Measurements from ENCODE around the gene MCM9.

Gene MCM9

GRCh38 chr6:118931436-118931835 is 3.5 kb downstream of the MCM9 start:
- no peak for DNase-seq

GRCh38 chr6:118930680-118931079 is 4.3 kb downstream of the MCM9 start:
- DNase-seq: no peak

- no peak for DNase-seq
Measured at GRCh38 chr6:118923035-118923434, 11.9 kb downstream of the MCM9 start.

GRCh38 chr6:118921084-118921483 is 13.9 kb downstream of the MCM9 start:
- no peak for DNase-seq

GRCh38 chr6:118918329-118918725 is 16.6 kb downstream of the MCM9 start:
- no peak for DNase-seq

GRCh38 chr6:118917546-118918328 is 17.2 kb downstream of the MCM9 start:
- no peak for DNase-seq

DNA sequence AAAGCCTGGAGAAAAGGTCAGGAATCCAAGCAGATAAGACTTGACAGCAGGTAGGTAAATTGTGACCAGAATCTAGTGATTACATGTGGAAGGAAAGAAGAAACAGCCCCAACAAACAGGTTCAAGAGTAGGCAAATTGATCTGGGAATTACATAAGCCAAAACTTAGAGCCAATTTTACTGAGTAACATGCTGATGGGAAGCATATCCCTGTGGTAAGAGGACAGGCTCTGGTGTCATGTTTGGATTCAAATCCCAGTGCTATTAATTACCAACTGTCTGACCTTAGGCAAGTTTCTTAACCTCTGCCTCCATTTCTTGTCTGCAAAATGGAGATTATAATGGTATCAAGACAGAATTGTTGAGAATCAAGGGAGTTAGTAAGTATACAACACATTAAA is 20.4 kb downstream of the MCM9 start:
- DNase-seq: no peak

DNA sequence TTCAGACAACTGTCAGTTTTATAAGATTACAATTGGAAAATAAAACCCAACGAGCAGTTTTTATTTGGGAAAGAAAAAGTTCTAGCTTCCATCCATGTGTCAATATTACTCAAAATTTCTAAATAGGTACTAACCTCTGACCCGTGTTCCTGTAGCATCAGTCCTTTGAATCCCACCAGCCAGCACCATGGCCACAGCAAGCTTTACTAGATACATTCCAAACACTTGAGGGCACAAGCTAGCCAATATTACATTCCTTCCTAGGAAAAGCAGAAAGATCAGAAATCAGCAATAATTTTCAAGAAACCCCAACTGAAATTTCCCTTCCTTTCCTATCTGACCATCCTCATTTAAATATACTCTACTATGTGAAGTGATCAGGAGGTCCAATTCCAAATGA is 21.8 kb downstream of the MCM9 start:
- no peak for DNase-seq

DNA sequence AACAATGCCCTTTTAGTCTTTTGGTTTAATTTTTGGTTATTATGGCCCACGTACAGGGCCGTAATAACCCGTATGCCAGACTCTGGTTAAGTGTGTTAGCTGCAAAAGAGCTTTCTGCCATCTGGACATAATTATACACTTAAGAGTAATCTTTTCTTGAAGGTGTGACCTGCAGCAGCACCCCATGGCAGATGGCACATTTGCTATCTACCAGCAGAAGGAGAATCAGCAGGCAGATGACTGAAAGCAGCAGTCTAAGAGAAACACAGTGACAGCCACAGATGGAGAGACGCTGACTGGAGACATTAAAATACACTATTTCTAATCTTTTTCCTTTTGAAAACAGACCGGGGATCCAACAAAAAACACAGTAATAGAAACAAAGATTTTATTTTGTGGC is 22.3 kb downstream of the MCM9 start:
- DNase-seq: no peak

GRCh38 chr6:118908441-118908840 is 26.5 kb downstream of the MCM9 start:
- DNase-seq: no peak

- no peak for DNase-seq
Measured at GRCh38 chr6:118905851-118906250, 29.1 kb downstream of the MCM9 start.

DNA sequence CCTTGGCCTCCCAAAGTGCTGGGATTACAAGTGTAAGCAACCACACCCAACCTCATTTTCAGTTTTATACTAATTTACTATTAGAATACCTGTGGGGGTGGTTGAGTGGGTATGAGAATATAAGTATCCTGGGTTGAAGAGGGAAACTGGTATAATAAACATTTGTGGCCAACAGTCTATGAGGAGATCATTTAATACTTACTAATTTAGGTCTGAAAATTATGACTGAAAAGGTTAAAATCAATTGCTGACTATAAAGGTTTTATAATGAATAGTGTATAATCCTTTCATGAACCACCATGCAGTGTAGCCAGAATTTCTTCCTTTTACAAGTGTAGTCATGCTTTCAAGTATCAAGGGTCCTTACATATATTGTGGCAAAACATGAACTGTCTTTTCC is 29.9 kb downstream of the MCM9 start:
- DNase-seq: no peak

DNA sequence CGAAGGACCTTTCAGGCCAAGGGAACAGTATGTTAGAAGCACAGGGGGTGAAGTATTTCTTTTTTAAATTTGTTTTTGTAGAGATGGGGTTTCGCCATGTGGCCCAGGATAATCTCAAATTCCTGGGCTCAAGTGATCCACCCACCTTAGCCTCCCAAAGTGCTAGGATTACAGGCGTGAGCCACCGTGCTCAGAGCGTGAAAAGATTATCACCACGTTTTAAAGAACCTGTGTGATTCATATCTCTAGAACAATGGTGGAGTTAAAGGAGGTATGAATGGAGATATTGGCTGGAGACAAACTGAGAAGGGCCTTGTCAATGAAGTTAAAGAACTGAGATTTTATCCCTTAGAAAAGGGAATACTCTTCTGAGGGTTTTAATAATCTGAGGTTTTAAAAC is 31.3 kb downstream of the MCM9 start:
- DNase-seq: no peak

DNA sequence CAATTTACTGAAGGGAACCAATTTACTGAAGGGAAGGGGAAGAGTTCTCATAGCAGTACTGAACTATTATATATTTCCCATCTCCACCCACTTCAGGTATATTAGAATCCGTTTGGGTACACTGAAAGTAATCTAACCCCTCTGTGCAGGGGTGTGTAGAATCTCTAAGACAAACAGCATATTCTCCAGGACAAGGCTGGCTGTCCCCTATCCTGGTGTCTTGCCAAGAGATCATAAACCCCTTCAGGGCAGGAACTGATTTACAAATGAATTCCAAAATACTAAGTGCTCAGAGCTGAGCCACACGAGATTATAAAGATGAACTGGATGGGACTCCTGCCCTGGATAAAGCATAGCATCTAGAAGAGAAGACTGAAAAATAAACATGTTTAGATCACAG is 31.8 kb downstream of the MCM9 start:
- no peak for DNase-seq

DNA sequence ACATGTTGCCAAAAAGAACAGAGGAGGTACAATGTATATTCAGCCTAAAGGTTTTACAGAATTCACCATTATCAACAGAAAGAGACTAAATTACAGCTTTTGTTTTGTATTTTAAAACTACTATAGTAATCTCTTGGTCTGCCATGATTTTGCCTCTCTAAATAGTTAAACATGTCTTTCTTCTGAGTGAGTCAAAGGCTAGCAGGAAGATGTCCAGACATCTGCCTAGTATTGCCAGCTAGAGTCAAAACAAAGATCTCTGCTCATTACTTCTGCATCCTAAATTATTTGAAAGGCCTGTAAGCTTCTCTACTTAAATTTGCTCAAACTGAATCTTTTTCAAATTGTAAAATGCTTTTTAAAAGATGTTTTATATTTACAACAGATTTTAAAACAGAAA is 32.2 kb downstream of the MCM9 start:
- no peak for DNase-seq

DNA sequence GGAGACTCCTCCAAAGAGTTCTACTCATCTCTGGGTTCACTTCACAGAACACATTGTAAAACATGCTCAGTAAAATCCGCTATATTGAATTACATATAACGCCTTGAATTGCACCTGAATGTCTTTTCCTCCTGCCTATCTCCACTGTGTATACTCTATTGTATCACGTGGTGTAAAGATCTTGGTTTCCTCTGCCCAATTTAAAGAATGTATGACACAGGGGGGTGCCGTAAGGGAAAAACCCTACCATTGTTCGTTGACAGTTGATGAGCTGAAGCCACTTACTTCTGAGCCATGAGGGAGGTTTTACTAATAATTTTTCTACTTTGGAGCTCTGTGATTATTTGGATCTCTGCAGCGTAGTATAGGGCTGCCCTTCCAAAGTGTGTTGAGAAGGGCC is 35.0 kb downstream of the MCM9 start:
- DNase-seq: no peak

DNA sequence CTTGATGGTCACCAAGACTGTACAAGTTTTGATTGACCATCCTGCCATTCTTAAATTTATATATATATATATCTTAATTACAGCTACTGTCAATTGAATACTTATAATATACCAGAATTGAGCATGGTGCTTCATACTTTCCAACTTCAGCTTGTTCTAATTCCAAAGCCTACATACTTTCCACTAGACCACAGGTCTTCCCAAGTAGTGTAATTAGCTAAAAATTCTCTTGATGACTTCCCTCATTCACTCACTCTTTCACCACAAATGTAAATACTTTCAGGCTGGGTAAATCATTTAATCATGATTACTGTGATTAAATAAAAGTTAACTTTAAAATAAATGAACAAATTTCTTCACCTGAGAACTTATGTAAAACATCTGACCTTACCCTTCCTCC is 37.6 kb downstream of the MCM9 start:
- no peak for DNase-seq

- DNase-seq: no peak
Measured at GRCh38 chr6:118896339-118897136, 38.4 kb downstream of the MCM9 start.

- DNase-seq: no peak
Measured at GRCh38 chr6:118895859-118896258, 39.1 kb downstream of the MCM9 start.

DNA sequence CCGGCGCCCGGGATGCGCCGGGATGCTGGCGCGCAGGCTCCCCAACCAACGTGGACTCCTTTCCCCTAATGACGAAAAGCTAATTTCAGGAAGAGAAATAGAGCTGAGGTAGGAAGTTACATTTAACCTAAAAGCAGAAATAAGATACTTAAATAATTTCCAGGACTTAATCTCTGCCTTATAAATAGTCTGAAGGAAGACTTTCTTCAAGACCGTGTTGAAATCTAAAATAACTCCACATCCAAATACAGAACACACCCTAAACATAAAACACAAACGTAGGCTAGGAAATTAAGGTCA is 39.7 kb downstream of the MCM9 start:
- no peak for DNase-seq

GRCh38 chr6:118894425-118895260 is 40.3 kb downstream of the MCM9 start:
- peak; percentile 28 for DNase-seq

- peak; percentile 91 for DNase-seq
Measured at GRCh38 chr6:118893807-118894424, 41.0 kb downstream of the MCM9 start, which contains the start of gene ASF1A. Gene ASF1A, plus strand, starts transcription at chr6:118894152. Its CDS starts 262 bp downstream, at chr6:118894414.

Measured in NCI-H510A (cell line).